Measurements from ENCODE around the gene RSPH6A. TPM values are rescaled to one million over a fixed set of nuclear protein-coding genes. Genes with fewer than 3 reads are reported as not detected.

Gene RSPH6A
- total and polyA plus RNA-seq, 2 of the 4 experiments (the other 2 are of a cell fraction) = under 0.01 to 0.09 TPM

GRCh38 chr19:45862564-45863334 lies 47.6 kb upstream of the RSPH6A start, which contains the start of gene SYMPK:
Gene SYMPK (minus strand): TSS chr19:45863147. CDS start chr19:45854495, 8,652 bp downstream.
- Histone ChIP-seq H3K4me3 (ENCODE audit: insufficient read depth, low read depth, low read length) (peak within 1 kb of the TSS; percentile 72), H3K27me3 (ENCODE audit: control insufficient read depth, insufficient read depth, low read length) (peaks cover 38% of the 10 kb centered on the region), H3K4me2 (ENCODE audit: low read depth, low read length) (peak within 1 kb of the TSS; percentile 84), H3K14ac (replicated peaks; ENCODE audit: low read depth, low read length) (peak within 1 kb of the TSS; percentile 78), H2AFZ (replicated peaks; ENCODE audit: low read length, poor library complexity) (peak within 1 kb of the TSS; percentile 96), H3K9ac (ENCODE audit: low read depth, low read length) (peak within 1 kb of the TSS; percentile 85), H3K18ac (ENCODE audit: low read depth, low read length) (peak within 1 kb of the TSS; percentile 19), H2BK20ac (ENCODE audit: low read depth, low read length) (no peak within 1 kb of the TSS), H3K56ac (ENCODE audit: extremely low read depth, insufficient read depth, low read length) (peak within 1 kb of the TSS; percentile 89), H2AK9ac (replicated peaks; ENCODE audit: low read depth, low read length, poor library complexity) (peak within 1 kb of the TSS; percentile 99), H2BK120ac (ENCODE audit: low read depth, low read length) (peak within 1 kb of the TSS; percentile 13; the same call in 1 of the 2 replicates), H3K4ac (ENCODE audit: low read depth, low read length) (peak within 1 kb of the TSS; percentile 81), H3K4me1 (ENCODE audit: control insufficient read depth, insufficient read depth, low read length) (no peaks in the 10 kb centered on the region), H3K9me3 (ENCODE audit: control insufficient read depth, insufficient read depth, low read length) (peaks cover 2% of the 10 kb centered on the region; the same call in 1 of the 2 replicates), H3K9me1 (ENCODE audit: insufficient read depth, low read length) (no peaks in the 10 kb centered on the region), H3K27ac (ENCODE audit: insufficient read depth, low read length) (peak within 1 kb of the TSS; percentile 88), H4K5ac (ENCODE audit: low read depth, low read length) (peak within 1 kb of the TSS; percentile 59), H3K23ac (ENCODE audit: low read depth, low read length) (peak within 1 kb of the TSS; percentile 80), H2AK5ac (ENCODE audit: low read depth, low read length) (peak within 1 kb of the TSS; percentile 90), H4K8ac (ENCODE audit: low read depth in 2 of 2, low read length in 2 of 2) (peak within 1 kb of the TSS; percentile 52 to 95), H2BK15ac (ENCODE audit: low read depth, low read length) (0 out of 3 replicates have a peak within 1 kb of the TSS, but pooled peaks have one; percentile 12), H3K36me3 (ENCODE audit: control insufficient read depth, insufficient read depth, low read length) (peaks cover 14% of the 10 kb centered on the region), H4K20me1 (ENCODE audit: insufficient read depth, low read length) (peaks cover 17% of the 10 kb centered on the region), H3K79me1 (ENCODE audit: low read depth in 1 of 2, low read length in 2 of 2) (peaks cover 17 to 33% of the 10 kb centered on the region in 2 experiments), H2BK5ac (ENCODE audit: low read depth, low read length, poor library complexity, severe bottlenecking) (peak within 1 kb of the TSS; percentile 76), H4K91ac (ENCODE audit: insufficient read depth, low read depth, low read length) (peak within 1 kb of the TSS; percentile 68)
- ChIA-PET POLR2A (ENCODE audit: unreplicated experiment) (no interaction called here), CTCF (interaction anchor here (1.0 kb wide), 1 partner anchor 92 kb away, joined by 3 read pairs; no protein-coding TSS in a partner anchor)
- in situ Hi-C loops (cut with MboI; ENCODE audit: low sequenced_read_pairs) = no loop called here
- DNase-seq (peak; percentile 97), ATAC-seq (ENCODE audit: low read depth) (peak; percentile 97)
- BruUV-seq (replicated peaks) = no TSS peak
- TF ChIP-seq BHLHE40 (IDR thresholded peaks at IDR 0.05; ENCODE audit: low read depth, low read length) (peak; percentile 97), POLR2A (IDR thresholded peaks at IDR 0.05; ENCODE audit: low read depth, low read length) (peak; percentile 64), USF2 (IDR thresholded peaks at IDR 0.05; ENCODE audit: low read depth, low read length) (peak; percentile 85; the same call in 1 of the 2 replicates), MAZ (IDR thresholded peaks at IDR 0.05; ENCODE audit: borderline replicate concordance, low read depth, low read length) (peak; percentile 57; the same call in 1 of the 2 replicates), RCOR1 (IDR thresholded peaks at IDR 0.05; ENCODE audit: insufficient replicate concordance, low read length) (no peak), MXI1 (IDR thresholded peaks at IDR 0.05; ENCODE audit: borderline replicate concordance, low read depth, low read length) (peak; percentile 72; the same call in 1 of the 2 replicates)
- dilution Hi-C loops (cut with HindIII; ENCODE audit: low sequenced_read_pairs, unreplicated experiment) = no loop called here
- intact Hi-C loops (cut with micrococcal nuclease) = loop anchor here (2.0 kb wide), 1 partner anchor 24 kb away; the partner anchor contains the start of gene IRF2BP1
- WGBS, 2 experiments (ENCODE audit: extremely low coverage in 2 of 2, insufficient read length in 1 of 2) = 0% methylated on average over 47 of the region's 65 CpGs; no CpG with 5 or more reads in 1 of the 2 experiments

All from IMR-90 (cell line).